GM12874 (cell line): ENCODE measurements around the gene ZDHHC14.

Experiments used
- TF ChIP-seq, protein P1 (sequence below): IDR thresholded peaks from 2 replicates; pipeline ENCODE4 v1.5.1; 2011; ENCODE audit warnings: low read depth, mild to moderate bottlenecking, control low read depth, low read length, moderate library complexity; ENCODE audit not compliant: insufficient read depth

ZDHHC14 gene

DNA sequence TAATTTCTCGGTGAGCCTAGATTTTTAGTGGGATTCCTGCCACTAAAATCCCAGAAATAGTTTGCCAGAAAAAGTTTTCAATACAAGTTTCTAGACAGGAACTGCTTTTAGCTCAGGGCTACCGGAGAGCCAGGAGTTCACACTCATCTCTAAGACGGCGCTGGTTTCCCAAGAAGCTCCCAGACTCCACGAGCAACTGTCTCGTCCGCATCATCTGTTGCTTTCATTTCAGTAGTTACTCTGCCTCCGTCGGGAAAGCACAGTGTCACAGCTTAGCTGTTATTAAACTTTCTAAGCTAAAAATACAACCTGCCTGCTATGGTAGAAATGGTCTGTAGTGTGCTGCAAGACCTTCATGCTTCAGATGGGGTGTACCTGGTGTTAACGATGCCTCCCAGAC, 244.8 kb downstream of the ZDHHC14 start:
- TF ChIP-seq, protein P1, sequence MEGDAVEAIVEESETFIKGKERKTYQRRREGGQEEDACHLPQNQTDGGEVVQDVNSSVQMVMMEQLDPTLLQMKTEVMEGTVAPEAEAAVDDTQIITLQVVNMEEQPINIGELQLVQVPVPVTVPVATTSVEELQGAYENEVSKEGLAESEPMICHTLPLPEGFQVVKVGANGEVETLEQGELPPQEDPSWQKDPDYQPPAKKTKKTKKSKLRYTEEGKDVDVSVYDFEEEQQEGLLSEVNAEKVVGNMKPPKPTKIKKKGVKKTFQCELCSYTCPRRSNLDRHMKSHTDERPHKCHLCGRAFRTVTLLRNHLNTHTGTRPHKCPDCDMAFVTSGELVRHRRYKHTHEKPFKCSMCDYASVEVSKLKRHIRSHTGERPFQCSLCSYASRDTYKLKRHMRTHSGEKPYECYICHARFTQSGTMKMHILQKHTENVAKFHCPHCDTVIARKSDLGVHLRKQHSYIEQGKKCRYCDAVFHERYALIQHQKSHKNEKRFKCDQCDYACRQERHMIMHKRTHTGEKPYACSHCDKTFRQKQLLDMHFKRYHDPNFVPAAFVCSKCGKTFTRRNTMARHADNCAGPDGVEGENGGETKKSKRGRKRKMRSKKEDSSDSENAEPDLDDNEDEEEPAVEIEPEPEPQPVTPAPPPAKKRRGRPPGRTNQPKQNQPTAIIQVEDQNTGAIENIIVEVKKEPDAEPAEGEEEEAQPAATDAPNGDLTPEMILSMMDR, result no peak

DNA sequence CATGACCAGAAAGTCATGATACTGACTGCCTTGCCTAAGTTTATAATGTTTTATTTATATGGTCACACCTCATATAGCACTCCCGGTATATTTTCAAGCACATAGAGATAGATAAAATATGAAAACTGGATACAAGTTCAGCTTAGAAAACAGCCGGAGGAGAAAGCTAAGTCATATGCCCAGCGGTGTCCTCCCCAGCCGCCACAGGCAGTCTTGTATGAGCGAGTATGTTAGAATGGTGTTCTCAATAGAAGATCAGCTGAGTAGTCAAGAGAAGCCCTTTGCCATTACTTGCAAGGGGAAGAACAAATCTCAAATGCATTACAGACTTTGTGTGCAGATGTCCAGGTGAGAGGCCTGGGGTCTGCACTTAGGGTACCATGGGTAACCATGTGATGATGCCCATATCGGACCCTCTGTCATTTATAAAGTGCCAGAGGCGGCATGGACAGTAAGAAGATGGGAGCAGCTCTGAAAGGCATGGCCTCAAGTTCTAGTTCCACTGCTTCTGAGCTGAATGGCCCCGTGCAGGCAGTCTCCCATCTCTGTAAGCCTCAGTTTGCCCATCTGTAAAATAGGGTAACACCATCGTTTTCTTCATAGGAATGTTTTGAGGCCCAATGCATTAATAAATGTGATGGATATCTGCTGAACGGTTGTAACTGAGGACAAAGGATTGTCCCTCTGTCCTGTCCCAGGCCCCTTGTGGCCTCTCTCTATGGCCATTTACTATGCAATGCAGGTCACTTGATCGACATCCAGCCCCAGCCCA, 246.4 kb downstream of the ZDHHC14 start:
- TF ChIP-seq, protein P1, result no peak

DNA sequence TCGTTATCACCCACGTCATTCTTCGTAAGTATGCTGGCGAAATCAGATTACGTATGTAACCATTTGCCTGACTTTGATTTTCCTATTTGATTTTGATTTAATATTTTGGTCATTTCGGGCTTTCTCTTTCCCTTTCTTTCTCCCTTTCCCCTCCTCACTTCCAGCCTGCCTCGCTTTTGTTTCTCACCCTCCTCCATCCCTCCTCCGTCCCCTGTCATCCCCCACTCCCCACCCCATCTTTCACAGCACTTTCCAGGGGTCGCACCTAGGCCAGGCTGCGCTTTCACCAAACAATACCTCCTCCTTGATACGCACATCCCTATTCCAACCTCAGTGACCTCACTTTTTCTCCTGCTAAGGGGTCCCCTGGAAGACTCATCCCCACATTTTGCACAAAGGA, 247.5 kb downstream of the ZDHHC14 start:
- TF ChIP-seq, protein P1, result no peak

DNA sequence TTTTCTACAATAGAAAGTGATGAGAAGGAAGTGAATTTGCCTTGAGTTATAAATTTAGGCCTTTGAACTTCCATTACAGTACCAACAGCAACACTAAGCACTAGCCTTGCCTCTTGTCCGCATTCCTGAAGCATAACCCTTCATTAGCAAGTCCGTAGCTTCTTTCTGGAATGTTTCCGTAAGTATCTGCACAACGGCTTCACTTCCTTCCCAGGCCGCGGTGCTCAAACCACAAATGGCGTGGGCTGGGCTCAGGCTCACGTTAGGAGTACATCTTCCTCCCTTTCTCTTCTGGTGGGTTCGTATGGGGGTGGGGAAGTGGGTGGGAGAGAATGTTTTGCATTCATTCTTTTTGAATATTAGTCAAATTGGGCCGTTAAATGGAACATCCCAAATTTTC, 248.2 kb downstream of the ZDHHC14 start:
- TF ChIP-seq, protein P1, result no peak

DNA sequence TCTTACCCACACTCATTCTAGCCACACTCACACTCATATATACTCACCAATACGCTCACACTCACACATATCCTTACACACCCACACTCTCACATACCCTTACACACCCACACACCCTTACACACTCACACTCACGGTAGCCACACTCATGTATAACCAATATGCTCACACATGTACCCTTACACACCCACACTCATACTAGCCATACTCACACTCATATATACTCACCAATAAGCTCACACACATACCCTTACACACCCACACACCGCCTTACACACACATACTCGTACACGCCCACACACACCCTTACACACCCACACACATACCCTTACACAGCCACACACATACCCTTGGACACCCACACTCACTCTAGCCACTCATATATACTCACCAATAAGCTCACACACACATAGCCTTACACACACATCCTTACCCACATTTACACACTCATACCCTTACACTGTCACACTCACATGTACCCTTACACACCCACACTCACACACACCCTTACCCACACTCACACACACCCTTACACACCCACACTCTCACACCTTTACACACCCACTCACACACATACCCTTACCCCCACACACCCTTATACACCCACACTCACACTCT, 249.6 kb downstream of the ZDHHC14 start:
- TF ChIP-seq, protein P1, result no peak

DNA sequence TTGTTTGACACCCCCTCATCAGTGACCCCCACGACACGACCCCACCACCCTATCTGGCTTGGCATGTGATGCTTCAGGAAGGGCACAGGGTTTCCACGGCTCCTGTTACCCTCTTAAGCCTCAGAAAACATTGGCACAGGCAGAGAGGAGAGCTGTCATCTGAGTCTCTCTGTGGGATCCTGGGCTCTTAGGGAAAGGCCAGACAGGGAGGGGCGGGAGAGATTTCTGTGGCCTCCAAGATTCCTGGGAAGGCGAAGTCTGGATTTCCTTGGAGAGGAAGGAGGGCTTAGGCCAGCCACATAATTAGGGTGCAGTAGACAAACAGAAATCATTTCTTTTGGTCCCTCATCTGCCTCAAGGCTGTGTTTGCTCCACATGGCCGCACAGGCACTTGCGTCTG, 250.4 kb downstream of the ZDHHC14 start:
- TF ChIP-seq, protein P1, result no peak

DNA sequence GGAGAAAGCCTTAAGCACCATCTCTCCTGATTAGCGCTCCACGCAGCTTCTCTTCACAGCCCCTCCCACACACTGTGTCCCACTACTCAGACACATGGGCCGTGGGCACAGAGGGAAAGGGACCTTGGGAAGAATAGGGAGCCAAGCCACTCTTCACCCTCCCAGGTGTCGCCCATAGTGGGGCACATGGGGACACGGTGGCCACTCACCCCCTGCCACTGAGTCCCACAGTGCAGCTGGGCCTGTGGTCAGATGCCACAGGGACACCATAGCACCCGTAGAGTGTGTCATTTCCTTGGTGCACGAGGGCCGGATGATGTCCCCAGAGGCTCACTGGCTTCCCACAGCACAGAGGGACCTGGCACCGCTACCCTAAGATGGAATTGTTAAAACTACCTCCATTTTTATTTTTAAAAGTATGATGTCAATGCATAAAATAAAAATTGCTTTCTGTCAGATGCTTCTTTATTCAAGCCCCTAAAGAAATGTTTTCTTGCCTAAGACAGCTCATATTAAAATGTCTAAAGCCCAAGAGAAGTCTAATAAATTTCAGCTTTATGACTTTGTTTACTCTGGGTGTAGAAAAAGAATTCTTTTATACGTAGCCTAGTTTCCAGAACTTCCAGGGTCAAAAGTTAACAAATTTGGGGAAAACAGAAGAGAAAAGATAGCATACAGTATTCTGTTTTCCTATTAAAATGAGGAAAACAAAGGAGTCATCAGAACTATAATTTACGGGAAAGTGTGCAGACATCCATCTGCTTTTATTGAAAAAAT, 251.0 kb downstream of the ZDHHC14 start:
- TF ChIP-seq, protein P1, result no peak
